GM23248 (cell line): ENCODE measurements around the gene ADGRV1. TPM values are rescaled to one million over a fixed set of nuclear protein-coding genes. Genes with fewer than 3 reads are reported as not detected.
"Not testable (repeated sequence)": the region's sequence is repeated elsewhere in the genome, so short reads cannot be mapped to it uniquely, and the experiment has no call there.

ENCODE experiments used
- DNase-seq: peaks from one replicate; pipeline ENCODE4 v3.0.0-alpha.2; 2015
- H2AFZ ChIP-seq: fragments of 200-600 bp; sonication (generic); 2 replicates; pipeline ENCODE4 v1.6.1; 2016; ENCODE audit warnings: antibody characterized with exemption
- H3F3A ChIP-seq: fragments of 200-600 bp; sonication (generic); 2 replicates; pipeline ENCODE4 v1.6.1; 2016; ENCODE audit warnings: mild to moderate bottlenecking, antibody characterized with exemption, mixed run types; ENCODE audit not compliant: insufficient read depth
- H3K27ac ChIP-seq: fragments of 200-600 bp; sonication (generic); 2 replicates; pipeline ENCODE4 v1.5.1; 2016; ENCODE audit warnings: mild to moderate bottlenecking
- H3K27me3 ChIP-seq: fragments of 200-600 bp; sonication (generic); replicated peaks from 2 replicates; pipeline ENCODE4 v1.6.1; 2016; ENCODE audit warnings: mild to moderate bottlenecking; ENCODE audit not compliant: insufficient read depth
- H3K36me3 ChIP-seq: fragments of 200-600 bp; sonication (generic); 2 replicates; pipeline ENCODE4 v1.6.1; 2016; ENCODE audit warnings: low read depth, mild to moderate bottlenecking
- H3K4me1 ChIP-seq: fragments of 200-600 bp; sonication (generic); 2 replicates; pipeline ENCODE4 v1.6.1; 2016; ENCODE audit warnings: mild to moderate bottlenecking; ENCODE audit not compliant: insufficient read depth
- H3K4me2 ChIP-seq: fragments of 200-600 bp; sonication (generic); one replicate; pipeline ENCODE4 v1.6.1; 2016; ENCODE audit warnings: mild to moderate bottlenecking; ENCODE audit not compliant: unreplicated experiment
- H3K4me3 ChIP-seq: fragments of 200-600 bp; sonication (generic); 2 replicates; pipeline ENCODE4 v1.5.1; 2016; ENCODE audit warnings: mild to moderate bottlenecking
- H3K79me2 ChIP-seq: fragments of 200-600 bp; sonication (generic); 2 replicates; pipeline ENCODE4 v1.6.1; 2016; ENCODE audit warnings: mild to moderate bottlenecking; ENCODE audit not compliant: insufficient read depth
- H3K9ac ChIP-seq: fragments of 200-600 bp; sonication (generic); 2 replicates; pipeline ENCODE4 v1.6.1; 2016; ENCODE audit warnings: mild to moderate bottlenecking
- H3K9me2 ChIP-seq: fragments of 200-600 bp; sonication (generic); 2 replicates; pipeline ENCODE4 v1.6.1; 2016; ENCODE audit warnings: mixed run types, mild to moderate bottlenecking, moderate library complexity; ENCODE audit not compliant: insufficient read depth
- H3K9me3 ChIP-seq: fragments of 200-600 bp; sonication (generic); one replicate; pipeline ENCODE4 v1.6.1; 2017; ENCODE audit warnings: low read depth
- H4K20me1 ChIP-seq: fragments of 200-600 bp; sonication (generic); 2 replicates; pipeline ENCODE4 v1.6.0; 2016; ENCODE audit not compliant: insufficient read depth
- EZH2 ChIP-seq: fragments of 200-600 bp; sonication (generic); IDR thresholded peaks from 2 replicates; pipeline ENCODE4 v1.6.1; 2018; ENCODE audit warnings: antibody characterized with exemption, mild to moderate bottlenecking; ENCODE audit not compliant: insufficient read depth, poor library complexity, severe bottlenecking
- EZH2phosphoT487 ChIP-seq: fragments of 200-600 bp; sonication (generic); IDR thresholded peaks from 2 replicates; pipeline ENCODE4 v1.6.1; 2018; ENCODE audit warnings: antibody characterized with exemption, moderate library complexity, mild to moderate bottlenecking, low read depth; ENCODE audit not compliant: insufficient read depth
- WGBS, 2 experiments: methylation state at CpG; one replicate each; pipeline ENCODE4 v1.1.6; 2015 to 2017; ENCODE audit warnings: low lambda C conversion rate in 2 of 2, low coverage in 1 of 2; ENCODE audit errors: missing lambda C conversion rate in 2 of 2; 5-methylcytosine and 5-hydroxymethylcytosine counted together
- in situ Hi-C: fragments of 300-500 bp; cut with MboI; formaldehyde crosslinking; loops from 2 replicates; pipeline ENCODE4 v1.15.0; 2020
- polyA plus RNA-seq: library from polyadenylated mRNA; unstranded; fragments of >200 nt; fragmentation: Nextera tagmentation; extraction: Ambion mirVana; gene quantifications from 2 replicates; pipeline ENCODE4 v1.2.1, GENCODE V29; 2016
- total RNA-seq: library from RNA; depleted of rRNA; stranded (reverse); fragments of >200 nt; shearing (Covaris generic); gene quantifications from 2 replicates; pipeline ENCODE4 v1.2.3, GENCODE V29; 2014

The ADGRV1 gene
- total and polyA plus RNA-seq, 2 experiments from 2014 or later = not detected

GRCh38 chr5:90598293-90598692 lies 39.7 kb downstream of the ADGRV1 start:
- 62 to 63% methylated on average over 7 of the region's 7 CpGs for WGBS, 2 experiments
- Histone ChIP-seq H4K20me1 (no peaks in the 10 kb centered on the region), H3K4me2 (no peak overlapping the region), H3K9me3 (no peaks in the 10 kb centered on the region), H2AFZ (no peak overlapping the region), H3K4me3 (no peak overlapping the region), H3K27me3 (no peaks in the 10 kb centered on the region), H3K9ac (no peak overlapping the region), H3F3A (no peaks in the 10 kb centered on the region), H3K9me2 (no peaks in the 10 kb centered on the region), H3K36me3 (no peaks in the 10 kb centered on the region), H3K4me1 (no peaks in the 10 kb centered on the region), H3K27ac (no peak overlapping the region), H3K79me2 (no peaks in the 10 kb centered on the region)
- DNase-seq = no peak
- TF ChIP-seq EZH2phosphoT487 (no peak), EZH2 (no peak)
- in situ Hi-C loops = no loop called here

GRCh38 chr5:90600307-90600706 lies 41.7 kb downstream of the ADGRV1 start:
- H3K36me3 ChIP-seq, H3K4me2 ChIP-seq, H4K20me1 ChIP-seq, H3K27me3 ChIP-seq, H2AFZ ChIP-seq, H3F3A ChIP-seq, H3K4me3 ChIP-seq, H3K9me3 ChIP-seq, H3K79me2 ChIP-seq, H3K4me1 ChIP-seq, H3K9me2 ChIP-seq, H3K27ac ChIP-seq, H3K9ac ChIP-seq, DNase-seq: not testable (repeated sequence)
- in situ Hi-C loops = loop anchor here (10.0 kb wide), 1 partner anchor 166 kb away; no protein-coding TSS in a partner anchor
- 62 to 67% methylated on average over 3 of the region's 3 CpGs for WGBS, 2 experiments

GRCh38 chr5:90601468-90601867 lies 42.9 kb downstream of the ADGRV1 start:
- no peak overlapping the region for H3K4me3 ChIP-seq
- H4K20me1 ChIP-seq = no peaks in the 10 kb centered on the region
- H2AFZ ChIP-seq = no peak overlapping the region
- no peak for DNase-seq
- TF ChIP-seq EZH2phosphoT487 (no peak), EZH2 (no peak)
- H3K9me2 ChIP-seq = no peaks in the 10 kb centered on the region
- no peak overlapping the region for H3K27ac ChIP-seq
- no peaks in the 10 kb centered on the region for H3K27me3 ChIP-seq
- no peaks in the 10 kb centered on the region for H3K4me1 ChIP-seq
- H3K79me2 ChIP-seq = no peaks in the 10 kb centered on the region
- in situ Hi-C loops = loop anchor here (10.0 kb wide), 1 partner anchor 167 kb away; no protein-coding TSS in a partner anchor
- WGBS, 2 experiments = 61 to 68% methylated on average over 2 of the region's 2 CpGs
- H3K9me3 ChIP-seq = no peaks in the 10 kb centered on the region
- H3K4me2 ChIP-seq = no peak overlapping the region
- H3K9ac ChIP-seq = no peak overlapping the region
- H3F3A ChIP-seq = no peaks in the 10 kb centered on the region
- no peaks in the 10 kb centered on the region for H3K36me3 ChIP-seq

- WGBS, 2 experiments = 9 to 22% methylated on average over 1 of the region's 1 CpG
These were observed 44.1 kb downstream of the ADGRV1 start for GRCh38 chr5:90602681-90603080.

DNA sequence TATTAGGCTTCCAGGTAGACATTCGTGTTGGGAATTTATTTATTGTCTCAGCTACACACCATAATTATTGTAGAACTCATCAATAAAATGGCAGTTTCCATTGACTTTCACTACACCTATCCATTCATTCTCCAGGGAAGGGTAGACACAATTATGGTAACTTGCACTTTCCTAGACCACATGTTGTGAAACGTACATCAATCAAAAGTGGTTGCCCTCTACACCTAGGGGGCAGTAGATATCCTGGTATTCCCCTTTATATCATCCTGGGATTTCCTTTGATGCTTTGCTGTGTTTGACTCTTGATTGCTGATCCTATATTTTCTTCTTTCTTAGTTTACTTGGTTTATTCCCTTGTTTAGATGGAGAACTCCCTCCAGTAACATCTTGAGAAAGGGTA lies 47.9 kb downstream of the ADGRV1 start:
- H3K9ac ChIP-seq = no peak overlapping the region
- DNase-seq = no peak
- no peaks in the 10 kb centered on the region for H3K9me2 ChIP-seq
- no peaks in the 10 kb centered on the region for H3K36me3 ChIP-seq
- no peak for TF ChIP-seq EZH2phosphoT487
- no peak for TF ChIP-seq EZH2
- 40 to 51% methylated on average over 2 of the region's 2 CpGs for WGBS, 2 experiments
- in situ Hi-C loops = loop anchor here (10.0 kb wide), 1 partner anchor 172 kb away; no protein-coding TSS in a partner anchor
- no peaks in the 10 kb centered on the region for H3K79me2 ChIP-seq
- no peaks in the 10 kb centered on the region for H3K9me3 ChIP-seq
- H2AFZ ChIP-seq = no peak overlapping the region
- no peaks in the 10 kb centered on the region for H4K20me1 ChIP-seq
- no peaks in the 10 kb centered on the region for H3K4me1 ChIP-seq
- no peaks in the 10 kb centered on the region for H3K27me3 ChIP-seq
- no peak overlapping the region for H3K4me3 ChIP-seq
- H3K27ac ChIP-seq = no peak overlapping the region
- H3F3A ChIP-seq = no peaks in the 10 kb centered on the region
- no peak overlapping the region for H3K4me2 ChIP-seq

More at GRCh38 chr5:90602681-90603080, 44.1 kb downstream of the ADGRV1 start:
- H3K27me3 ChIP-seq = no peaks in the 10 kb centered on the region
- in situ Hi-C loops = loop anchor here (10.0 kb wide), 1 partner anchor 168 kb away; no protein-coding TSS in a partner anchor
- no peaks in the 10 kb centered on the region for H3K79me2 ChIP-seq
- H3K4me3 ChIP-seq = no peak overlapping the region
- TF ChIP-seq EZH2 (no peak), EZH2phosphoT487 (no peak)
- H4K20me1 ChIP-seq = no peaks in the 10 kb centered on the region
- no peak overlapping the region for H2AFZ ChIP-seq
- H3K9me2 ChIP-seq = no peaks in the 10 kb centered on the region
- no peak overlapping the region for H3K27ac ChIP-seq
- no peaks in the 10 kb centered on the region for H3K36me3 ChIP-seq
- H3K4me2 ChIP-seq = no peak overlapping the region
- H3K4me1 ChIP-seq = no peaks in the 10 kb centered on the region
- no peak for DNase-seq
- H3K9me3 ChIP-seq = no peaks in the 10 kb centered on the region
- H3F3A ChIP-seq = no peaks in the 10 kb centered on the region
- H3K9ac ChIP-seq = no peak overlapping the region
